Stimulated activated CD4-positive, alpha-beta T cell treated with anti-CD3 and anti-CD28 coated beads, Interleukin-1b, Interleukin-23, amount 100 ng/mL, for 1 hour (primary cell): Measurements from ENCODE around the gene ZNF536.

Source experiments
- DNase-seq, 2 donors: peaks; one replicate each; pipeline ENCODE4 v3.0.0-alpha.2; 2020; ENCODE audit warnings: low read depth in 2 of 2

Gene ZNF536

DNA sequence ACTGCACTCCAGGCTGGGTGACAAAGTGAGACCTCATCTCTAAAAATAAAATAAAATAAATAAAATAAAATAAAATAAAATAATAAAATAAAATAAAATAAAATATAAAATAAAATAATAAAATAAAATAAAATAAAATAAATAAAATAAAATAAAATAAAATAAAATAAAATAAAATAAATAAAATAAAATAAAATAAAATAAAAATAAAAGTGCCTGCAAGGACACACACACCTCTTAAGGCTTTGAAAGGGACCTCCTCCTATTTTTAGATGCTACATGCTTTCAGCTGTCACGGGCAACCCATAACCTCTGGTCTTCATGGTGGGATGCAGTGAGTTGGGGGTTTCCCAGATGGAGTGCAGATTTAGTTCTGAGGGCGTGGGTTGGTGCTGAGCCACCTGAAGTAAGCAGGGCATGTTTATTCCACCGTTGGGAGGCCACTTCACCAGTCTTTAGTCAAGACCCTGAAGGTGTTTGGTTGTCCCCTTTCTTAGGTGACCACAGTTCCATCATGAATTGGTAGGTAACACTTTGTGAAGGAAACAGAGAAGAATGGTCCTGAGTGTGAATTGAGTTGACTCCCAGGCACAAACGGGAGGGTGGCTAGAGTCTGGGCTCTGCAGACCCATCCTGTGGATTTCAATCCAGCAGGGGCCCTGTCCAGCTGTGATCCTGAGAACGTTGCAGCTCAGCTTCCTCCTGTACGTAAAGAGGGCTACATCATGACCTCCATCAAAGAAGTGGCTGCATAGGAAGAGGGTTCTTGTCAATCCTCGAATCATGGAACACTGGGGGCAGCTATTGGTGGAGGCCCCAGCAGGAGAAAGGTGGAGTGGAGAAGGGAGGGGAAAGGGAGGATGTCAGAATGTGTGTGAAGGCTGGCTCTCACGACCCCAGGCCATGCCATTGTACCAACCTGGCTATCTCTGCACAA lies 234.2 kb downstream of the ZNF536 start:
- no peak for DNase-seq
